Transverse colon (tissue), 3 donors: ENCODE measurements around the gene KCNA2.

Source experiments
- EP300 ChIP-seq: sonication (generic); formaldehyde crosslinking; IDR thresholded peaks from one replicate; pipeline ENCODE4 v1.6.1; 2017; ENCODE audit warnings: antibody characterized with exemption, low read depth
- POLR2A ChIP-seq: fragments of 450-650 bp; IDR thresholded peaks from one replicate; pipeline ENCODE4 v1.6.1; 2016; ENCODE audit warnings: antibody characterized with exemption, mild to moderate bottlenecking, moderate library complexity
- TF ChIP-seq, protein P1 (sequence below), 5 experiments: fragments of 200-600 bp in 3 of 5; fragments of 450-650 bp in 2 of 5; sonication (generic) in 3 of 5; IDR thresholded peaks; 1 replicate in 2 of 5; 2 replicates in 3 of 5; pipeline ENCODE4 v1.5.1; 2016 to 2017; ENCODE audit warnings: antibody characterized with exemption in 5 of 5, inconsistent platforms in 3 of 5, mild to moderate bottlenecking in 2 of 5, moderate library complexity in 1 of 5

DNA sequence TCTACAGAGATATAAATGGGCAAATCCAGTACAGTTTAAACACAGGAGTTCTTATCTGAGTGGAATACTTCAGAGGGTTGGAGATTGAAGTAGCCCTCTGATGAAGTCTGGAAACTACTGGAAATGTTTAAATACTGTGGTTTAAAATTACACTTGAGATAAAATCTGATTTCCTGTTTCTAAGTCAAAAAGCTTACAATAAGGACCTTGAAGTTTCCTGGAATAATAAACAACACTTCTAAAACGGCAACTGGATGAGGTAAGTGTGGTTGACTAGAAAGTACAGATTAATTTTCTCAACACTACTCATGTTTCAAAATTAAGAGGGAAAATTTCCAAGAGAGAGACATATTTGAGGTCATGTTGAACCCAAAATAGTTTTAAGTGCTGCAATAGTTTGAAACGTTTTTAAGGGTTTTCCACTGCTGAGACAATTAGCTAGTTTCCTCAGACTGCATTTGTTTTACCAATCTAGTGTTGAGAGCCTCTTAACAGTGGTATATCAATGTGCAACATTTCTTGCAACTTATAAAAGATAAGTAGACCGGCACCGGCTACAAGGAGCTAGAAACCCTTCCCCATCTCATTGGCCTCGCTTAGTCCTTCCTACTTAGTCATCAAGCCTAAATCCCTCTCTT lies 41.2 kb upstream of the KCNA2 start:
- TF ChIP-seq EP300 (no peak), POLR2A (no peak)
- TF ChIP-seq, protein P1, sequence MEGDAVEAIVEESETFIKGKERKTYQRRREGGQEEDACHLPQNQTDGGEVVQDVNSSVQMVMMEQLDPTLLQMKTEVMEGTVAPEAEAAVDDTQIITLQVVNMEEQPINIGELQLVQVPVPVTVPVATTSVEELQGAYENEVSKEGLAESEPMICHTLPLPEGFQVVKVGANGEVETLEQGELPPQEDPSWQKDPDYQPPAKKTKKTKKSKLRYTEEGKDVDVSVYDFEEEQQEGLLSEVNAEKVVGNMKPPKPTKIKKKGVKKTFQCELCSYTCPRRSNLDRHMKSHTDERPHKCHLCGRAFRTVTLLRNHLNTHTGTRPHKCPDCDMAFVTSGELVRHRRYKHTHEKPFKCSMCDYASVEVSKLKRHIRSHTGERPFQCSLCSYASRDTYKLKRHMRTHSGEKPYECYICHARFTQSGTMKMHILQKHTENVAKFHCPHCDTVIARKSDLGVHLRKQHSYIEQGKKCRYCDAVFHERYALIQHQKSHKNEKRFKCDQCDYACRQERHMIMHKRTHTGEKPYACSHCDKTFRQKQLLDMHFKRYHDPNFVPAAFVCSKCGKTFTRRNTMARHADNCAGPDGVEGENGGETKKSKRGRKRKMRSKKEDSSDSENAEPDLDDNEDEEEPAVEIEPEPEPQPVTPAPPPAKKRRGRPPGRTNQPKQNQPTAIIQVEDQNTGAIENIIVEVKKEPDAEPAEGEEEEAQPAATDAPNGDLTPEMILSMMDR (IDR thresholded peaks at IDR 0.05) = no peak
